ENCODE measurements around the gene TRPV4. TPM values are rescaled to one million over a fixed set of nuclear protein-coding genes. Genes with fewer than 3 reads are reported as not detected.

The TRPV4 gene
- total and polyA plus RNA-seq, 9 of the 15 experiments (the other 6 are each of a cell fraction or from before 2014, with no cell fraction given), result 0.13 TPM; not detected in 8

DNA sequence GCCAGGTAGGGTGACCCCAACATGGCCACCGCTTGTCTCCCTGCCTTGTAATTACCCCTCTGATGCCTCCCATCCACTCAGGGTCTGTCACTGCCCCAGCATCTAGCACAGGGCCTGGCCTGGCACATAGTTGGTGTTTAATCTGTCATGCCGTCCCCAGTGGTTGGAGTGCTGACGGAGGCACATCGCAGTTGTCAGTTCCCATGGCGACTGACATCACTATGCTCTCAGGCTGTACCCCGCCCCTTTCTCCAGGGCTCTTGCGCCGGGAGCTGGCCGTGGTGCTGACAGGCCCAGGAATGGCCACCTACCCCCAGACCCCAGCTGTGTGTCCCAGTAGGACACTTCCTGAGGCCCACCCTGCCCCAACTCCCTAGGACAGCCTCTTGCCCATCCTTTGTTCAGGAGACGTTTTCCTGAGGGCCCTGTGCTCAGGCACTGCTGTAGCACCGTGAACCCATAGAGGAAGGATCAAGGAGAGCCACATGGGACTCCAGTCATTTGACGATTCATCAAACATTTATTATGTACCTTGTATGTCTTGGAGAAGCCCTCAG lies 96.6 kb downstream of the TRPV4 start (continued):
- TF ChIP-seq, protein P1, sequence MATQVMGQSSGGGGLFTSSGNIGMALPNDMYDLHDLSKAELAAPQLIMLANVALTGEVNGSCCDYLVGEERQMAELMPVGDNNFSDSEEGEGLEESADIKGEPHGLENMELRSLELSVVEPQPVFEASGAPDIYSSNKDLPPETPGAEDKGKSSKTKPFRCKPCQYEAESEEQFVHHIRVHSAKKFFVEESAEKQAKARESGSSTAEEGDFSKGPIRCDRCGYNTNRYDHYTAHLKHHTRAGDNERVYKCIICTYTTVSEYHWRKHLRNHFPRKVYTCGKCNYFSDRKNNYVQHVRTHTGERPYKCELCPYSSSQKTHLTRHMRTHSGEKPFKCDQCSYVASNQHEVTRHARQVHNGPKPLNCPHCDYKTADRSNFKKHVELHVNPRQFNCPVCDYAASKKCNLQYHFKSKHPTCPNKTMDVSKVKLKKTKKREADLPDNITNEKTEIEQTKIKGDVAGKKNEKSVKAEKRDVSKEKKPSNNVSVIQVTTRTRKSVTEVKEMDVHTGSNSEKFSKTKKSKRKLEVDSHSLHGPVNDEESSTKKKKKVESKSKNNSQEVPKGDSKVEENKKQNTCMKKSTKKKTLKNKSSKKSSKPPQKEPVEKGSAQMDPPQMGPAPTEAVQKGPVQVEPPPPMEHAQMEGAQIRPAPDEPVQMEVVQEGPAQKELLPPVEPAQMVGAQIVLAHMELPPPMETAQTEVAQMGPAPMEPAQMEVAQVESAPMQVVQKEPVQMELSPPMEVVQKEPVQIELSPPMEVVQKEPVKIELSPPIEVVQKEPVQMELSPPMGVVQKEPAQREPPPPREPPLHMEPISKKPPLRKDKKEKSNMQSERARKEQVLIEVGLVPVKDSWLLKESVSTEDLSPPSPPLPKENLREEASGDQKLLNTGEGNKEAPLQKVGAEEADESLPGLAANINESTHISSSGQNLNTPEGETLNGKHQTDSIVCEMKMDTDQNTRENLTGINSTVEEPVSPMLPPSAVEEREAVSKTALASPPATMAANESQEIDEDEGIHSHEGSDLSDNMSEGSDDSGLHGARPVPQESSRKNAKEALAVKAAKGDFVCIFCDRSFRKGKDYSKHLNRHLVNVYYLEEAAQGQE (IDR thresholded peaks at IDR 0.05; ENCODE audit: borderline replicate concordance), result peak; percentile 99
- TF ChIP-seq, protein P1 (CRISPR knock-in tag; IDR thresholded peaks at IDR 0.05; ENCODE audit: low read depth), result peak; percentile 96
- TF ChIP-seq, protein P2, sequence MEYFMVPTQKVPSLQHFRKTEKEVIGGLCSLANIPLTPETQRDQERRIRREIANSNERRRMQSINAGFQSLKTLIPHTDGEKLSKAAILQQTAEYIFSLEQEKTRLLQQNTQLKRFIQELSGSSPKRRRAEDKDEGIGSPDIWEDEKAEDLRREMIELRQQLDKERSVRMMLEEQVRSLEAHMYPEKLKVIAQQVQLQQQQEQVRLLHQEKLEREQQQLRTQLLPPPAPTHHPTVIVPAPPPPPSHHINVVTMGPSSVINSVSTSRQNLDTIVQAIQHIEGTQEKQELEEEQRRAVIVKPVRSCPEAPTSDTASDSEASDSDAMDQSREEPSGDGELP (CRISPR knock-in tag; IDR thresholded peaks at IDR 0.05; ENCODE audit: borderline replicate concordance), result peak; percentile 72
- TF ChIP-seq NBN (IDR thresholded peaks at IDR 0.05; ENCODE audit: low read depth) (no peak), RFX1 (IDR thresholded peaks at IDR 0.05) (peak; percentile 90), RCOR1 (IDR thresholded peaks at IDR 0.05; ENCODE audit: borderline replicate concordance in 1 of 2, low read depth in 2 of 2, low read length in 2 of 2) (peak in 1 of 2 experiments; percentile 67; a peak in 2 of 4 replicates), YY1 (IDR thresholded peaks at IDR 0.05; ENCODE audit: borderline replicate concordance in 1 of 3, control insufficient read depth in 1 of 3, extremely low read depth in 1 of 3, insufficient read depth in 3 of 3, insufficient read length in 1 of 3, insufficient replicate concordance in 2 of 3, low read depth in 1 of 3, low read length in 2 of 3) (peak in 1 of 3 experiments; percentile 48)
- TF ChIP-seq, protein P3, sequence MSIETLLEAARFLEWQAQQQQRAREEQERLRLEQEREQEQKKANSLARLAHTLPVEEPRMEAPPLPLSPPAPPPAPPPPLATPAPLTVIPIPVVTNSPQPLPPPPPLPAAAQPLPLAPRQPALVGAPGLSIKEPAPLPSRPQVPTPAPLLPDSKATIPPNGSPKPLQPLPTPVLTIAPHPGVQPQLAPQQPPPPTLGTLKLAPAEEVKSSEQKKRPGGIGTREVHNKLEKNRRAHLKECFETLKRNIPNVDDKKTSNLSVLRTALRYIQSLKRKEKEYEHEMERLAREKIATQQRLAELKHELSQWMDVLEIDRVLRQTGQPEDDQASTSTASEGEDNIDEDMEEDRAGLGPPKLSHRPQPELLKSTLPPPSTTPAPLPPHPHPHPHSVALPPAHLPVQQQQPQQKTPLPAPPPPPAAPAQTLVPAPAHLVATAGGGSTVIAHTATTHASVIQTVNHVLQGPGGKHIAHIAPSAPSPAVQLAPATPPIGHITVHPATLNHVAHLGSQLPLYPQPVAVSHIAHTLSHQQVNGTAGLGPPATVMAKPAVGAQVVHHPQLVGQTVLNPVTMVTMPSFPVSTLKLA (conservative IDR thresholded peaks at IDR 0.05), result peak in 1 of 2 experiments; percentile 34; a peak in 1 of 4 replicates
- TF ChIP-seq, protein P4, sequence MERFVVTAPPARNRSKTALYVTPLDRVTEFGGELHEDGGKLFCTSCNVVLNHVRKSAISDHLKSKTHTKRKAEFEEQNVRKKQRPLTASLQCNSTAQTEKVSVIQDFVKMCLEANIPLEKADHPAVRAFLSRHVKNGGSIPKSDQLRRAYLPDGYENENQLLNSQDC (CRISPR knock-in tag; IDR thresholded peaks at IDR 0.05), result no peak
- TF ChIP-seq, protein P5, sequence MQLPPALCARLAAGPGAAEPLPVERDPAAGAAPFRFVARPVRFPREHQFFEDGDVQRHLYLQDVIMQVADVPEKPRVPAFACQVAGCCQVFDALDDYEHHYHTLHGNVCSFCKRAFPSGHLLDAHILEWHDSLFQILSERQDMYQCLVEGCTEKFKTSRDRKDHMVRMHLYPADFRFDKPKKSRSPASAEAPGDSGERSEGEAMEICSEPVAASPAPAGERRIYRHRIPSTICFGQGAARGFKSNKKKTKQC (CRISPR knock-in tag; IDR thresholded peaks at IDR 0.05), result 0 out of 2 replicates have a peak, but pooled peaks have one; percentile 61
- TF ChIP-seq, protein P6, sequence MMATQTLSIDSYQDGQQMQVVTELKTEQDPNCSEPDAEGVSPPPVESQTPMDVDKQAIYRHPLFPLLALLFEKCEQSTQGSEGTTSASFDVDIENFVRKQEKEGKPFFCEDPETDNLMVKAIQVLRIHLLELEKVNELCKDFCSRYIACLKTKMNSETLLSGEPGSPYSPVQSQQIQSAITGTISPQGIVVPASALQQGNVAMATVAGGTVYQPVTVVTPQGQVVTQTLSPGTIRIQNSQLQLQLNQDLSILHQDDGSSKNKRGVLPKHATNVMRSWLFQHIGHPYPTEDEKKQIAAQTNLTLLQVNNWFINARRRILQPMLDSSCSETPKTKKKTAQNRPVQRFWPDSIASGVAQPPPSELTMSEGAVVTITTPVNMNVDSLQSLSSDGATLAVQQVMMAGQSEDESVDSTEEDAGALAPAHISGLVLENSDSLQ (IDR thresholded peaks at IDR 0.05), result no peak
